ENCODE measurements around the gene LRP1-AS. TPM values are rescaled to one million over a fixed set of nuclear protein-coding genes. Genes with fewer than 3 reads are reported as not detected.
A peak's percentile ranks its signal among the peaks of the same experiment; 100 is the strongest.

LRP1-AS gene
- total and polyA plus RNA-seq, 8 donors, result not detected

DNA sequence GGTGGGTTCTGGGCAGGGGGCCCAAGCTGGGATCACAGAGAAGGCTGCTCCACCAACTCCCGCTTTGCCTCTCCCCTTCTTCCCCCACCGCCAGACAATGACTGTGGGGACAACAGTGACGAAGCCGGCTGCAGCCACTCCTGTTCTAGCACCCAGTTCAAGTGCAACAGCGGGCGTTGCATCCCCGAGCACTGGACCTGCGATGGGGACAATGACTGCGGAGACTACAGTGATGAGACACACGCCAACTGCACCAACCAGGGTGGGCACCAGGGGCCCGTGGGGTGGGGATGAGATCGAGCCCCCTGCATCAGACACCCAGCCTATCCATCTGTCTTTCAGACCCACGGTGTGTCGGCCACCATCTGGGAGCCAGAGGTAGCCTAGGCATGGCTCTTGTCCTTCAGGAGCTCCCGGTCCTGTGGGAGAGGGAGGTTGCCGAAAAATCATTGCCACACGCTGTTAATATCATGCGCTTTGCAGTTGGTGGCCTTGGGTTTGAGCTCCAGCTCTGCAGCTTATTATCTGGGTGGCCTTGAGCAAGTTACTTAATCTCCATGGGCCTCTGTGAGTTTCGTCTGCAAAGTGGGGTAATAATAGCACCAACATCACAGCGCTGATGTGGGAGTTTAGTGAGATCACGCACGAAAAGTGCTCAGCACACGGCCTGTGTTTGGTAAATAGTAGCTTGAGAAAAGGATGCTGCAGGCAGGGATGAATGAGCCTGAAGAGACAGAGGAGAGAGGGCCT is 21.8 kb upstream of the LRP1-AS start:
- FAIRE-seq (no peak), DNase-seq (no peak), ATAC-seq (no peak)
- Histone ChIP-seq H3K9me3 (no peaks in the 10 kb centered on the region), H3K36me3 (no peaks in the 10 kb centered on the region), H3K4me1 (no peaks in the 10 kb centered on the region), H3K27me3 (no peaks in the 10 kb centered on the region), H3K27ac (no peak overlapping the region), H3K4me3 (no peak overlapping the region)
- intact Hi-C loops (cut with DNase I), result loop anchor here in 1 of 3 donors (5.0 kb wide), 1 partner anchor 37 kb away; no protein-coding TSS in a partner anchor
- TF ChIP-seq, protein P1, sequence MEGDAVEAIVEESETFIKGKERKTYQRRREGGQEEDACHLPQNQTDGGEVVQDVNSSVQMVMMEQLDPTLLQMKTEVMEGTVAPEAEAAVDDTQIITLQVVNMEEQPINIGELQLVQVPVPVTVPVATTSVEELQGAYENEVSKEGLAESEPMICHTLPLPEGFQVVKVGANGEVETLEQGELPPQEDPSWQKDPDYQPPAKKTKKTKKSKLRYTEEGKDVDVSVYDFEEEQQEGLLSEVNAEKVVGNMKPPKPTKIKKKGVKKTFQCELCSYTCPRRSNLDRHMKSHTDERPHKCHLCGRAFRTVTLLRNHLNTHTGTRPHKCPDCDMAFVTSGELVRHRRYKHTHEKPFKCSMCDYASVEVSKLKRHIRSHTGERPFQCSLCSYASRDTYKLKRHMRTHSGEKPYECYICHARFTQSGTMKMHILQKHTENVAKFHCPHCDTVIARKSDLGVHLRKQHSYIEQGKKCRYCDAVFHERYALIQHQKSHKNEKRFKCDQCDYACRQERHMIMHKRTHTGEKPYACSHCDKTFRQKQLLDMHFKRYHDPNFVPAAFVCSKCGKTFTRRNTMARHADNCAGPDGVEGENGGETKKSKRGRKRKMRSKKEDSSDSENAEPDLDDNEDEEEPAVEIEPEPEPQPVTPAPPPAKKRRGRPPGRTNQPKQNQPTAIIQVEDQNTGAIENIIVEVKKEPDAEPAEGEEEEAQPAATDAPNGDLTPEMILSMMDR (IDR thresholded peaks at IDR 0.05), result no peak
- 74 to 79% methylated on average over 23 of the region's 23 CpGs for WGBS, 2 donors

DNA sequence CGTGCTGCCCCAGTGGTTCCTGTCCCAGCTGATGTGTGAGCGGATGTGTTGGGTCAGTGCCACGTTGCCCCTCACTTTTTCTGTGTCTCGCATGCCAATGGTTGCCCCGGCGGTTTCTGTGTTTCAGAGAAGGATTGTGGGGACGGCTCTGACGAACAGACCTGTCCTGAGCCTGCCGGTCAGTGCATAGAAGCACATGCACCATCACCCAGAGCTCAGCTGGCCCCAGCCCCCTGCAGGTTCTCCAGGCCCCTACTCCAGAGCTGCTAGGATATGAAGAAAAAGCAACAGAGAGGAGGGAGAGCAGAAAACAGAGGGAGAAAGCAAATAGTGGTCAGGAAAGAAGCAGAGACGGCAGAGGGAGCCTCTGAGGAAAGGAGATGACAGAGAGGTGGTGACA is 20.6 kb upstream of the LRP1-AS start:
- DNase-seq (peak in 1 of 6 donors; percentile 33), ATAC-seq (no peak), FAIRE-seq (no peak)
- no peaks in the 10 kb centered on the region for H3K4me1 ChIP-seq
- intact Hi-C loops (cut with DNase I), result loop anchor here in 1 of 3 donors (5.0 kb wide), 1 partner anchor 36 kb away; no protein-coding TSS in a partner anchor
- H3K27me3 ChIP-seq, result no peaks in the 10 kb centered on the region
- no peaks in the 10 kb centered on the region for H3K9me3 ChIP-seq
- TF ChIP-seq, protein P1 (IDR thresholded peaks at IDR 0.05), result no peak
- H3K27ac ChIP-seq, result no peak overlapping the region
- 83 to 88% methylated on average over 10 of the region's 10 CpGs for WGBS, 2 donors
- H3K36me3 ChIP-seq, result no peaks in the 10 kb centered on the region
- no peak overlapping the region for H3K4me3 ChIP-seq

DNA sequence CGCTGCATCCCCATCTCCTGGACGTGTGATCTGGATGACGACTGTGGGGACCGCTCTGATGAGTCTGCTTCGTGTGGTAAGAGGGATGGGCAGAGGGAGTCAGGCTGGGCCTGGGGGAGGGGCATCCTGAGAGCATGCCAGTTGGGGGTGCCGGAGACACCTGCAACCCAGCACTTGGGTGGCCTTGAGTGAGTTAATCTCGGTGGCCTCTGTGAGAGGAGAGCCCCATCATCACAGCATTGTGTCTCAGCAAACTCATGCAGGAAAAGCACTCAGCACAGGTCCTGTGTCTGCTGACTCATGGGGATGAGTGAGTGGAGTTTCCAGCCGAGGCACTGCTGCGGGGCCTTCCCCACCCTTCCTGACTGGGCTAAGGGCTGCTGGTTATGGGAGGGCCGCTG is 19.6 kb upstream of the LRP1-AS start:
- intact Hi-C loops (cut with DNase I), result loop anchor here in 1 of 3 donors (5.0 kb wide), 1 partner anchor 35 kb away; no protein-coding TSS in a partner anchor

DNA sequence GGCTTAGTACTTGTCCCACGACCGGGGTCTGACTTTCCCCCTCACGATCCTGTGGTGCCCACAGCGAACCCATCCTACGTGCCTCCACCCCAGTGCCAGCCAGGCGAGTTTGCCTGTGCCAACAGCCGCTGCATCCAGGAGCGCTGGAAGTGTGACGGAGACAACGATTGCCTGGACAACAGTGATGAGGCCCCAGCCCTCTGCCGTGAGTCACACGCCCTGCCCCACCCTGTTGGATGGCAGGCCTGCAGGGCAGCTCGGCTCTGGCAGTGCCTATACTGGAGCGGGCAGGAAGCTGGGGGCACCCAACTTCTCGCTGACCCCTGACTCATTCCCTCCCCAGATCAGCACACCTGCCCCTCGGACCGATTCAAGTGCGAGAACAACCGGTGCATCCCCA is 18.3 kb upstream of the LRP1-AS start:
- Histone ChIP-seq H3K27me3 (no peaks in the 10 kb centered on the region), H3K36me3 (no peaks in the 10 kb centered on the region), H3K4me3 (no peak overlapping the region), H3K27ac (no peak overlapping the region), H3K9me3 (no peaks in the 10 kb centered on the region), H3K4me1 (no peaks in the 10 kb centered on the region)
- intact Hi-C loops (cut with DNase I), result loop anchor here in 1 of 3 donors (5.0 kb wide), 1 partner anchor 33 kb away; no protein-coding TSS in a partner anchor
- ATAC-seq, result peak in 1 of 4 donors; percentile 8
- 82 to 90% methylated on average over 19 of the region's 19 CpGs for WGBS, 2 donors
- DNase-seq, result peak in 1 of 6 donors; percentile 46
- FAIRE-seq, result no peak
- TF ChIP-seq, protein P1 (IDR thresholded peaks at IDR 0.05), result no peak

More for the DNA sequence above, 19.6 kb upstream of the LRP1-AS start:
- Histone ChIP-seq H3K4me1 (no peaks in the 10 kb centered on the region), H3K36me3 (no peaks in the 10 kb centered on the region), H3K27me3 (no peaks in the 10 kb centered on the region), H3K9me3 (no peaks in the 10 kb centered on the region), H3K27ac (no peak overlapping the region), H3K4me3 (no peak overlapping the region)
- DNase-seq (peak in 1 of 6 donors; percentile 56), FAIRE-seq (no peak), ATAC-seq (no peak)
- TF ChIP-seq, protein P1 (IDR thresholded peaks at IDR 0.05), result no peak
- WGBS, 2 donors, result 71 to 72% methylated on average over 10 of the region's 10 CpGs
